IPS-18a (cell line): Measurements from ENCODE around the gene PSMA1.

Experiments used
- H3K27ac ChIP-seq: one replicate; pipeline ENCODE4 v1.5.1; 2013; ENCODE audit warnings: low read length
- H3K27me3 ChIP-seq: one replicate; pipeline ENCODE4 v1.6.1; 2013; ENCODE audit warnings: mild to moderate bottlenecking, low read length; ENCODE audit not compliant: control insufficient read depth, insufficient read depth
- H3K36me3 ChIP-seq: one replicate; pipeline ENCODE4 v1.6.1; 2013; ENCODE audit warnings: low read depth, low read length; ENCODE audit not compliant: control insufficient read depth
- H3K4me1 ChIP-seq: one replicate; pipeline ENCODE4 v1.6.1; 2013; ENCODE audit warnings: low read depth, low read length; ENCODE audit not compliant: control insufficient read depth
- H3K4me3 ChIP-seq: one replicate; pipeline ENCODE4 v1.5.1; 2013; ENCODE audit warnings: low read length
- H3K9ac ChIP-seq: one replicate; pipeline ENCODE4 v1.6.1; 2013; ENCODE audit warnings: mild to moderate bottlenecking, low read length, moderate library complexity
- H3K9me3 ChIP-seq: one replicate; pipeline ENCODE4 v1.6.1; 2013; ENCODE audit warnings: low read depth, low read length; ENCODE audit not compliant: control insufficient read depth

PSMA1 gene

GRCh38 chr11:14529321-14529720, 9.1 kb upstream of the PSMA1 start:
- Histone ChIP-seq H3K27ac (no peak overlapping the region), H3K4me1 (no peaks in the 10 kb centered on the region), H3K9me3 (no peaks in the 10 kb centered on the region), H3K27me3 (no peaks in the 10 kb centered on the region), H3K36me3 (no peaks in the 10 kb centered on the region), H3K9ac (no peak overlapping the region), H3K4me3 (no peak overlapping the region)

GRCh38 chr11:14522801-14523200, 2.6 kb upstream of the PSMA1 start:
- Histone ChIP-seq H3K4me1 (no peaks in the 10 kb centered on the region), H3K4me3 (no peak overlapping the region), H3K9ac (no peak overlapping the region), H3K27ac (no peak overlapping the region), H3K27me3 (no peaks in the 10 kb centered on the region), H3K36me3 (peaks cover 3% of the 10 kb centered on the region), H3K9me3 (no peaks in the 10 kb centered on the region)

DNA sequence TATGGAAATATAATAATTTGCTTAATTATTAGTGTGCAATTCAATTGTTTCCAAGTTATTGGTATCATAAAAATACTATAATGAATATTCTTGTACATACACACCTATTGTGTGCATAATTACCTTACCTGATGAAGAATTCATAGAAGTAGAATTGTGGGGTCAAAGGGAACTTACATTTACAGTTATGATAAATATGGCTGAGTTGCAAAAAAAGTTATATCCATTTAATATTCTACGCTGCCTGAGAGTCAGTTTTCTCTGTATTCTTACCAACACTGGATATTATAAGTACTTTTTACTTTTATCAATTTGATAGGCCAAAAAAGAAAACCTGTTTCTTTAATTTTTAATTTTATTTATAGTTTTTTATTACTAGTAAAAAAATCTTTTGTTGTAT, 2.1 kb upstream of the PSMA1 start:
- no peak overlapping the region for H3K4me3 ChIP-seq
- no peak overlapping the region for H3K9ac ChIP-seq
- peaks cover 7% of the 10 kb centered on the region for H3K36me3 ChIP-seq
- no peaks in the 10 kb centered on the region for H3K4me1 ChIP-seq
- no peak overlapping the region for H3K27ac ChIP-seq
- no peaks in the 10 kb centered on the region for H3K9me3 ChIP-seq
- no peaks in the 10 kb centered on the region for H3K27me3 ChIP-seq

- Histone ChIP-seq H3K36me3 (peaks cover 19% of the 10 kb centered on the region), H3K27ac (peak overlapping the region; percentile 65), H3K4me1 (no peaks in the 10 kb centered on the region), H3K4me3 (peak overlapping the region; percentile 92), H3K9me3 (no peaks in the 10 kb centered on the region), H3K9ac (peak overlapping the region; percentile 94), H3K27me3 (no peaks in the 10 kb centered on the region)
Measured at GRCh38 chr11:14520747-14521151, 563 bp upstream of the PSMA1 start.

- peaks cover 26% of the 10 kb centered on the region for H3K36me3 ChIP-seq
- no peaks in the 10 kb centered on the region for H3K27me3 ChIP-seq
- H3K4me1 ChIP-seq: no peaks in the 10 kb centered on the region
- H3K9me3 ChIP-seq: no peaks in the 10 kb centered on the region
- peak overlapping the region; percentile 92 for H3K4me3 ChIP-seq
- peak overlapping the region; percentile 94 for H3K9ac ChIP-seq
- peak overlapping the region; percentile 10 for H3K27ac ChIP-seq
Measured at GRCh38 chr11:14519597-14519916, 629 bp downstream of the PSMA1 start.

- H3K36me3 ChIP-seq: peaks cover 34% of the 10 kb centered on the region
- H3K27ac ChIP-seq: no peak overlapping the region
- H3K27me3 ChIP-seq: no peaks in the 10 kb centered on the region
- H3K4me1 ChIP-seq: no peaks in the 10 kb centered on the region
- H3K4me3 ChIP-seq: peak overlapping the region; percentile 92
- peak overlapping the region; percentile 94 for H3K9ac ChIP-seq
- H3K9me3 ChIP-seq: no peaks in the 10 kb centered on the region
Measured at GRCh38 chr11:14518820-14519219, 1.4 kb downstream of the PSMA1 start.

DNA sequence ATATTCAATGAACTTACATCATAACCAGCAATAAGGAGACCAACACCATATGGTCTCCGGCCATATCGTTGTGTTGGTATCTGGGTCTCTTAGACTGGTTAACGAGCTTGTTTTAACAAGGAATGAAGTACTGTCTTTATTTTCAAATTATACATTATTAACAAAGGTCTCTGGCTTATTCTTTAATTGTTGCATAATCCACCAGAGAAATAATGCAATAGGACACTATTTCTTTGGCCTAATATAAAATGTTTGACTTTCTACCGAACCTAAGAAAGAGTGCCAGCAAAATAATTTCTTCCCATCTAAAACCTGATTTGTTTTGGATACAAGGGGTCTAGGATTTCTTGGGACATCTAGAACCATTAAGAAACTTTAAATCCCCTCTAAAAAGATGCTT, 6.4 kb downstream of the PSMA1 start:
- Histone ChIP-seq H3K4me3 (no peak overlapping the region), H3K4me1 (no peaks in the 10 kb centered on the region), H3K9ac (no peak overlapping the region), H3K27ac (no peak overlapping the region), H3K27me3 (no peaks in the 10 kb centered on the region), H3K9me3 (no peaks in the 10 kb centered on the region), H3K36me3 (peaks cover 78% of the 10 kb centered on the region)

DNA sequence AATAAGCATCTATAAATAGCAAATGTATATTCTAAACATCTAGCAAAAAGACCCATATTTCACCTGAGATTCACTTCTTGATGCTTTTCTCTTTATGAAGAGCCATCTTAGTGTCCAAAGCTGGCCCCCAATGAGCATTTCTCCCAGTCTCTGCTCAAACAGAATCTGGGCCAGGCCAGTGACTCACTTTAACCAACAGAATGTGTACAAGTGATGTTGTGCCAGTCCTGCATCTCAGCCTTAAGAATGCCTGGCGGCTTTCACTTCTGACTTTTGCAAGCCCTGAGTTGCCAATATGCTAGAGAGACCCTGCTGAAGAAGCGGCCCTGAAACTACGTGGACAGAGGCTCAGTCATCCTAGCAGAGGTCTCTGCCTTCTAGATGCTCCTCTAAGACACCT, 13.7 kb downstream of the PSMA1 start:
- no peak overlapping the region for H3K9ac ChIP-seq
- H3K36me3 ChIP-seq: peaks cover 72% of the 10 kb centered on the region
- H3K9me3 ChIP-seq: no peaks in the 10 kb centered on the region
- H3K4me1 ChIP-seq: no peaks in the 10 kb centered on the region
- no peaks in the 10 kb centered on the region for H3K27me3 ChIP-seq
- H3K4me3 ChIP-seq: no peak overlapping the region
- H3K27ac ChIP-seq: no peak overlapping the region

DNA sequence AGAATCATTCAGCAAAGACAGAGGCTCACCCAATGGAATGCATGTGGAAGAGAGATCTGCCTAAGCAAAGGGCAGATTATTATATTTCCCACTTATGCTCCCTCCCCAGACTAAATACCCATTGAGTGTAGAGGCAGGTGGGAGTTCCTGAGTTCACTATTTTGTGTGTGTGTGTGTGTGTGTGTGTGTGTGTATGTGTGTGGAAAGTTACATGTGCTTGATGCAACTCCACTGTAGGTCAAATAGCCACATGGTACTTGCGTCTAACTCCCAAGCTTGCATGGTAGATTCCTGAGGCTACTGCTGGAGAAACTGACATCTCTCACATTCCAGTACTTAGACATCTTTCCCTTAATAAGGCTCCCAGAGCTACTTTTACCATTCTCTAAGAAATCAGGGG, 17.2 kb downstream of the PSMA1 start:
- no peak overlapping the region for H3K27ac ChIP-seq
- no peaks in the 10 kb centered on the region for H3K4me1 ChIP-seq
- peaks cover 43% of the 10 kb centered on the region for H3K36me3 ChIP-seq
- H3K9me3 ChIP-seq: no peaks in the 10 kb centered on the region
- no peak overlapping the region for H3K4me3 ChIP-seq
- H3K27me3 ChIP-seq: no peaks in the 10 kb centered on the region
- H3K9ac ChIP-seq: no peak overlapping the region

GRCh38 chr11:14502039-14502438, 18.1 kb downstream of the PSMA1 start:
- H3K9me3 ChIP-seq: no peaks in the 10 kb centered on the region
- H3K9ac ChIP-seq: no peak overlapping the region
- H3K4me1 ChIP-seq: no peaks in the 10 kb centered on the region
- peaks cover 42% of the 10 kb centered on the region for H3K36me3 ChIP-seq
- H3K4me3 ChIP-seq: no peak overlapping the region
- H3K27me3 ChIP-seq: no peaks in the 10 kb centered on the region
- no peak overlapping the region for H3K27ac ChIP-seq

DNA sequence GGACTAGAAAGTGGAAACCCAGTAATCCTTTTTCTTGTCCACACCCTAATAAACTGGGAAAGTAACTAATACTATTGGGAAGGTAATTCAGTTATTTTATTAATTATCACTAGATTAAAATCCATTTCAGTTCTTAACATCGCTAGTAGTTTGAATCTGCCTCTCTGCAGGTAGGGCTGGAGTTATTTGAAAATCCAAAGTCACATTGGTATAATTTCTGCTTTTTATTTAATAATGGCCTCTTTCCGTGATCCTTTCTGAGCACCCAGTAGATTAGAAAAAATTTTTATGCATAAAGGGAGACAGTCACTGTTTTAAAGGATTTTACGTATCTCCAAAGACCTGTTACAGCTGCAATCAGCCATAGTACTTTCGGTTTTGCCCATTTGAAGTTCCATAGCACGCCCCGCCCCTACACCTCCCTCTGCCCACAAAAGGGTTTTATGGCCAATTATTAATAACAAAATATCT, 20.0 kb downstream of the PSMA1 start:
- Histone ChIP-seq H3K9ac (peak overlapping the region; percentile 92), H3K4me3 (peak overlapping the region; percentile 93), H3K27ac (peak overlapping the region; percentile 84), H3K4me1 (no peaks in the 10 kb centered on the region), H3K9me3 (no peaks in the 10 kb centered on the region), H3K36me3 (peaks cover 36% of the 10 kb centered on the region), H3K27me3 (no peaks in the 10 kb centered on the region)

DNA sequence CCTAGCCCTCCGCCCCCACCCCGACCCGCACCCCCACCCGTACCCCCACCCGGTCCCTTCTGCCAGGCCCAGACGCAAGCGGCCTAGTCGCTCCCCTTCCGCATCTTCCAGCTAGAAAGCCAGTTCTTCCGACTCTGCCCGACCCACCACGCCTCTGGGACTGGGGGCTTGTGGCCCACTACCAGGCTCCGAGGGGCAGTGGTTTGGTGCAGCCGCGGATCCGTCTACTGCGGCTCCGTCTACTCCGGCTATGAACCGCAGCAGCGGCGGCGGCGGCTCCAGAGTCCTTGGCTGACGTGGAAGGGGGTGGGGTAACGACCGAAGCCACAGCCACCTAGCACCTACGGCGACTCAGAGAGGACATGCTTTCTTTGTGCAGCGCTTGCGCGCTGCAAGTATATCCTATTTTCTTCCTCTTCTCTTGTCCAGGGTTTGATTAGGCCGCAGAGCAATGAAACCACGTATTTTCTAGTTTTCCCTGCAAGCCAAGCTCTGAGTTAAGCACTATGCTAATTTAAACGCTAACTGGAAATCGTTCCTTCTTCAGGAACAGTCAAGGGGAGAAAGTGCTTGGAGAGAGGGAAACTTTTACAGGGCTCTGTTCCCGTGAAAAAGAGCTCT, 20.5 kb downstream of the PSMA1 start, which contains the start of gene COPB1:
COPB1 (minus strand) TSS at position 252 of the 621 bp plus-strand sequence. CDS start 883 bp downstream, outside the sequence.
- Histone ChIP-seq H3K9ac (peak within 1 kb of the TSS; percentile 92), H3K9me3 (no peaks in the 10 kb centered on the region), H3K36me3 (peaks cover 36% of the 10 kb centered on the region), H3K4me1 (no peaks in the 10 kb centered on the region), H3K27me3 (no peaks in the 10 kb centered on the region), H3K27ac (peak within 1 kb of the TSS; percentile 84), H3K4me3 (peak within 1 kb of the TSS; percentile 93)
